ENCODE data around the gene LCA5.
"Not testable (repeated sequence)": the region's sequence is repeated elsewhere in the genome, so short reads cannot be mapped to it uniquely, and the experiment has no call there.

LCA5 gene

DNA sequence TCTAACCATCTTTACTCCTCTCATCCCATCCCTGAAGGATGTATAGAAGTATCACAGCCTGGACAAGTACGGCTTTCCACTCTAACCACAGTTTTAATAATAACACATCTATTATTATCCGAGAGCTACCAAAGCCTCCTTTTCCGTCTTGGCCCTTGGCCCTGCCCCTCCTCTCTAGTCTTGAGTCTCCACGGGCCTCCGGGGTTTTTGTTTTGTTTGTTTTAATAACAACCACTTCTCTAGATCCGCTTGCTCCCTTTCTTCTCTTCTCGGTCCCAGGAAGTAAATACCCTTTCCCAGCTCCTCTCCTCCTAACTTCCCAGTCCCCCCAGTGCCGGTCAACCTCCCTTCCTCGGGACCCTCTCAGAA, 661 bp downstream of the LCA5 start:
- DNase-seq: no peak

DNA sequence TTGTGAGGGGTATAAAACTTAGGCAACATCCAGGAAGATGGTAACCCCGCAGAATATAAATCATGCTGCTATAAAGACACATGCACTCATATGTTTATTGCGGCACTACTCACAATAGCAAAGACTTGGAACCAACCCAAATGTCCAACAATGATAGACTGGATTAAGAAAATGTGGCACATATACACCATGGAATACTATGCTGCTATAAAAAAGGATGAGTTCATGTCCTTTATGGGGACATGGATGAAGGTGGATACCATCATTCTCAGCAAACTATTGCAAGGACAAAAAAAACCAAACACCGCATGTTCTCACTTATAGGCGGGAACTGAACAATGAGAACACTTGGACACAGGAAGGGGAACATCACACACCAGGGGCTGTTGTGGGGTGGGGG, 7.7 kb downstream of the LCA5 start:
- not testable (repeated sequence) for DNase-seq

DNA sequence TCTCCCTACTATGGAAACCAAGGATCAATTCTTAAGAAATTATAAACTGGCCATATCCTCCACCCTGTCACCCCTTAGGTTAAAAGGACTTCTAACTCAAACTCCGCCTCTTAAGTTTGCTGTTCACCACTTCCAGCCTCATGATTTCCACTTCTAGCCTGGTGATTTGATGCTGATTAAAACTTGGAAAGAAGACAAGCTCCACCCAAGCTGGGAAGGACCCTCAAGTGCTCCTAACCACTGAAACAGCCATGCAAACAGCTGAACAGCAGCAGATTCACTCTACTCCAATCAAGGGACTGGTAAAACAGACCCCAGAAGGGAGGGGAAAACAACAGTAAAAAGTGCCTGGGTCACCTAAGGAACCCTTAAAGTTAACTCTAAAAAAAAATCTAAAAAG, 10.3 kb downstream of the LCA5 start:
- no peak for DNase-seq

GRCh38 chr6:79525272-79526100, 11.7 kb downstream of the LCA5 start:
- no peak for DNase-seq

DNA sequence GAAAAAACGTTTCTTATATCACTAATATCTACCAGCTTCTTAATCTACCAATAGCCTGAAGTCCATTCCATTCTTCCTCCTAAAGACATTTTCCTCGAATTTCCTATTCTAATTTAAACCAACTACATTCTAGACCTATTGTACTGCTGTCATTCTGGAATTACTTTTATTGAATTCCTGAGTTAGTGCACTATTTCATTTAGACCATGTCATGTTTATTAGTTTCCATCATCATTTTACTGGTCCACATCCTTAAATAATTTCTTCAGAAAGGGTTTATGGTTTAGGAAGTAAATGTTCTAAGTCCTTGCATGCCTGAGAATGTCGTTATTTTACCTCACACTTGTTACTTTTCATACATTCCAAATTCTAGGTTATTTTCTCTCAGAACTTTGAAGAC, 13.2 kb downstream of the LCA5 start:
- no peak for DNase-seq

GRCh38 chr6:79522609-79523008, 14.6 kb downstream of the LCA5 start:
- DNase-seq: no peak

- no peak for DNase-seq
Measured at GRCh38 chr6:79520534-79520933, 16.7 kb downstream of the LCA5 start.

GRCh38 chr6:79518842-79519241, 18.4 kb downstream of the LCA5 start:
- DNase-seq: no peak

DNA sequence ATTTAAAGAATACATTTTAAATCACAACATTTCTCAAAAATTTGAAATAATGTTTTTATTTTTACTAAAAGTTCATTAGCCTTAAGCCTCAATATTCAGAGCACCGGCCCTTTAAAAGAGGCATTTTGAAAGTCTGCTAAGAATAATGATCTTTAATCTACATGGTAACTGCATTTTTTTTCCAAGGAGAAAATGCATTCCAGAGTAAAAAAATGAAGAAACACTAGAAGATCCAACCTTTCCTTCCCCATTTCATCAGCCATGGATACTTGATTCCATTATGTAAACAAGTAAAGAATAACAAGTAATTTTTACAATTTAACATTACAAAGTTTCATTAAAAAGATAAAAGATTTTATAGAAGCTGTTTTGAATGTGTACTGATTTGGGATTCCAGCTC, 21.8 kb downstream of the LCA5 start:
- DNase-seq: no peak

- no peak for DNase-seq
Measured at GRCh38 chr6:79513111-79513510, 24.1 kb downstream of the LCA5 start.

- no peak for DNase-seq
Measured at GRCh38 chr6:79512014-79512413, 25.2 kb downstream of the LCA5 start.

DNA sequence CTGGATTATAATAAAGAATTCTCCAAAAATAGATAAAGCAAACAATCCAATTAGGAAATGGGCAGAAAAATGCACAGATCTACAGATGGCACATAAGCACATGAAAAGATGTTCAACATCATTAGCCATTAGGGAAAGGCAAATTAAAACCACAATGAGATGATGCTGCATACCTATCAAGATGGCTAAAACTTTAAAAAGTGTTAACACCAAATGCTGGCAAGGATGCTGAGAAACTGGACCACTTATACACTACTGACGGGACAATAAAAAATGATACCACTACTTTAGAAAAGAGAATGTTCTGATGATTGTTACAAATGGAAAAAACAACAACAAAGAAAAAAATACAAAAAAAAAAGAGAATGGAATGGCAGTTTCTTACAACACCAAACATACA, 26.5 kb downstream of the LCA5 start:
- DNase-seq: no peak

DNA sequence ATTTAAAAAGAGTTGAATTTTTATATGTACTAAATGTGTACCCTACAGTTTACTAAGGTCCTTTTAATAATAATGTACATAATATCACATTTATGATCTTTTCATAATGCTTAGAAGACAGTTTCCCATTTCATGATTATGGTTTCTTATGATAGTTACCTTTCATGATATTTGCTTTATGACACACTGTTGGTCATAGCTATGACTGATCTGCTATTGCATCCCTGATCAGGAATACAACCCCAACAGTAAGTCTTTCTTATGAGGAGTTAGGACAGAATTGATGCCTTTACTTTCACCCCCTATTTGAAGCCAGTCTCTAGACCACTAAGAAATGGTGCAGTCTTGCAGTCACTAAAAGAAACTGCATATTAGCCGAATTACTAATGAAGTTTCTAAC, 31.0 kb downstream of the LCA5 start:
- DNase-seq: no peak

- no peak for DNase-seq
Measured at GRCh38 chr6:79504372-79504771, 32.9 kb downstream of the LCA5 start.

DNA sequence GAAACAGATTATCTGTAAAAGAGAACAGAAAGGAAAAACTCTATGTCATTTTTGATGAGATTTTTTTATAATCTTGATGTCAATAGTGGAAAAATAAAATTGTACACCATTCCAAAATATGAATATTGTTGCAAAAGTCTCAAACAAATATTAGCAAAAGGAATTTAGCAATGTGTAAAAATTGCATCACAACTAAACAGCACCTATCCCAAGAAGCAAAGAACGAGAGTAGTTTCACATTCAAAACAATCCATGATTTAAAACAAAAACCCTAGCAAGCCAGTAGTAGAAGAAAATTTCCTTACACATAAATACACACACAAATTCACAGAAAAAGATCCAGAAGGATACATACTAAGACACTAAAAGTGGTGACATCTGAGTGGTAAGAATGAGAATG, 38.4 kb downstream of the LCA5 start:
- no peak for DNase-seq

DNA sequence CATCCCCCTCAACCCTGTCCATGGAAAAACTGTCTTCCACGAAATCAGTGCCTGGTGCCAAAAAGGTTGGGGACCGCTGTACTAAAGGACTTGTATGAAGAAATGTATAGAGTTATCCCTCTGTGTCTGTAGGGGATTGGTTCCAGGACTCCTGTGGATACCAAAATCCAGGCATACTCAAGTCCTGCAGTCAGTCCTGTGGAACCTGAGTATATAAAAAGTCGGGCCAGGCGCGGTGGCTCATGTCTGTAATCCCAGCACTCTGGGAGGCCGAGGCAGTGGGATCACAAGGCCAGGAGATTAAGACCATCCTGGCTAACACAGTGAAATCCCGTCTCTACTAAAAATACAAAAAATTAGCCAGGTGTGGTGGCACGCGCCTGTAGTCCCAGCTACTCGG, 42.0 kb downstream of the LCA5 start:
- no peak for DNase-seq

DNA sequence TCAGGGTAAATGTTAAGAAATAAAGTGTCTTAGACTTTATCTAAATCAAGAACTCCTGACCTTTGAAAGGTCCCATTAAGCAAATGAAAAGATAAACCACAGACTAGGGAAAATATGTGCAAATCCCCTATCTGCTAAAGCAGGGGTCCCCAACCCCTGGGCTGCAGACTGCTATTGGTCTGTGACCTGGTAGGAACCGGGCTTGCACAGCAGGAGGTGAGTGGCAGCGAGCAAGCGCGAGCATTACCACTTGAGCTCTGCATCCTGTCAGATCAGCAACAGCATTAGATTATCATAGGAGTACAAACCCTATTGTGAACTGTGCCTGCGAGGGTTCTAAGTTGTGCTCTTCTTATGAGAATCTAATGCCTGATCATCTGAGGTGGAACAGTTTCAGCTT, 42.4 kb downstream of the LCA5 start:
- DNase-seq: no peak

- DNase-seq: no peak
Measured at GRCh38 chr6:79470728-79471127, 66.5 kb downstream of the LCA5 start.

- no peak for DNase-seq
Measured at GRCh38 chr6:79469376-79470246, 67.6 kb downstream of the LCA5 start.

- no peak for DNase-seq
Measured at GRCh38 chr6:79468587-79468986, 68.6 kb downstream of the LCA5 start.

GRCh38 chr6:79468116-79468515, 69.1 kb downstream of the LCA5 start:
- no peak for DNase-seq

DNA sequence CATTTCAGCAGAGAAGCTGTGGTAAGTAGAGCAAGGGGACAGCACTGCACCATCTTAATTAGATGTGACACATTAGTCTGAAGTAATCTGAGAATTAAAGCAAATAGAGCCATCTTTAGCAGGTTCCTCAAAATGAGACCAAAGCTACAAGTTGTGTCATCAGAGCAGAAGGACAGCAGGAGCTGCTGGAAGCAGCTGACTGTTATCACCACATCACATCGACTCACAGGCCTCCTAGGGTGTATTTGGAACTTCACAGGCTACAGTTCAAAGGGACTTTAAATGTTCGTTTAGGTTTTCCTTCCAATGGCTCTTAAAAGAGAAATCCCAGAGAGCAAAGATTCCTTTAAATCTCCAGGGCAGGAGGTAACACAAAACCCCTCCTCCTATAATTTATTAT, 69.5 kb downstream of the LCA5 start:
- no peak for DNase-seq

GRCh38 chr6:79466207-79466834, 70.9 kb downstream of the LCA5 start:
- no peak for DNase-seq

GRCh38 chr6:79465381-79465780, 71.8 kb downstream of the LCA5 start:
- no peak for DNase-seq

Measured in activated CD4-positive, alpha-beta T cell treated with anti-CD3 and anti-CD28 coated beads, Interleukin-2, amount 50 U/mL, for 4 hours (primary cell).